Progenitor cell of endocrine pancreas (in vitro differentiated cells): Measurements from ENCODE around the gene NELL1. TPM values are rescaled to one million over a fixed set of nuclear protein-coding genes. Genes with fewer than 3 reads are reported as not detected.

ENCODE experiments used
- DNase-seq: peaks from one replicate; pipeline ENCODE4 v3.0.0; 2021; ENCODE audit warnings: low spot score; ENCODE audit not compliant: unreplicated experiment
- H3K27ac Mint-ChIP-seq: 2 replicates; pipeline ENCODE4 v1.8.0; 2021; ENCODE audit warnings: mild to moderate bottlenecking, moderate library complexity, mixed read lengths
- H3K27me3 Mint-ChIP-seq: 2 replicates; pipeline ENCODE4 v1.8.0; 2021; ENCODE audit warnings: mixed read lengths
- H3K36me3 Mint-ChIP-seq: 2 replicates; pipeline ENCODE4 v1.8.0; 2022; ENCODE audit warnings: mixed read lengths; ENCODE audit not compliant: insufficient read depth
- H3K4me1 Mint-ChIP-seq: 2 replicates; pipeline ENCODE4 v1.8.0; 2021; ENCODE audit warnings: low read depth, mixed read lengths
- H3K4me3 Mint-ChIP-seq: 2 replicates; pipeline ENCODE4 v1.8.0; 2021; ENCODE audit warnings: low read depth, mild to moderate bottlenecking, moderate library complexity, mixed read lengths
- H3K9me3 Mint-ChIP-seq: 2 replicates; pipeline ENCODE4 v1.8.0; 2021; ENCODE audit warnings: low read depth, mixed read lengths
- total RNA-seq: library from RNA; stranded (reverse); gene quantifications from 2 replicates; pipeline ENCODE4 v1.2.1, GENCODE V29; 2021
- TF ChIP-seq, protein P1 (sequence below): fragments of 200-600 bp; sonication (generic); IDR thresholded peaks from one replicate; pipeline ENCODE4 v1.5.0; 2021; ENCODE audit warnings: antibody characterized with exemption, mild to moderate bottlenecking; ENCODE audit not compliant: unreplicated experiment

Gene NELL1
- total RNA-seq, 1 donor from 2014 or later, result 2.2 TPM

DNA sequence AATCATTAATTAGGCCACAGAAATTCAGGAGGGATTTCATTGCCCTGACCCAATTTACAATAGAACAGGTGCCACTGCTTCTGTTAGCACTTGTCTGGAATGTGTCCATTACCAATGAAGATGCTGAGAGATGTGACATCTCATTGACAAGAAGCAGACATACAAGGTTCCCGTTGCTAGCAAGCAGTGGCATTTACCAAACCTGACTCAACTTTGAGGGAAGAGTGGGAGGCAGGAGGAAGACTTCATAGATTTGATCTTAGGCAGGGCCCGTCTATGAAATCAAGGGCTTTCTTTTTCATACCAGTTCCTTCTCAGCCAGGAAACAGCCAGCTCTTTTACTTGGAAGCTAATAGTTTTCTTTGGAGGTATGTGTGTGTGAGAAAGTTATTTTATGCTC is 280.2 kb downstream of the NELL1 start:
- Mint-ChIP-seq H3K9me3 (no peaks in the 10 kb centered on the region), H3K4me1 (no peaks in the 10 kb centered on the region)

DNA sequence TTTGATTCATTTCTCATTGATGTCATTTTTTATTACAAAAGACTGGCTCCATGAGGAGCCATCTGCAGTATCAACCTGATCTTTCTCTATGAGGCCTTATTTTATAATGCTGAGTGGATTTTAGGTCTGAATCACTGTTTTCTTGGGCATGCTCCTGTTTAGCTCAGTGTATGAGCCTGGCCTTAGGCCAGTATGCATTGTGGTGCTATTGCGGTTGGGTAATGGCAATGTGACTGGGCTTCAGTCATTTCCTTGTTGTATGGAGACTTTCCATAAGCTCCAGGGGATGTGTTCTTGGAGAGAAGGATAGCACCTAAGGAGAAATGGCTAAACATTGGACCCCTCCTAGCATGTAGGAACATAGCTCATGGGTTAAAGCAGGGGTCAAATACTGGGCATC is 293.2 kb downstream of the NELL1 start:
- H3K4me1 Mint-ChIP-seq, result no peaks in the 10 kb centered on the region
- no peak overlapping the region for H3K27ac Mint-ChIP-seq
- H3K27me3 Mint-ChIP-seq, result no peaks in the 10 kb centered on the region
- H3K9me3 Mint-ChIP-seq, result no peaks in the 10 kb centered on the region
- H3K4me3 Mint-ChIP-seq, result no peak overlapping the region
- TF ChIP-seq, protein P1, sequence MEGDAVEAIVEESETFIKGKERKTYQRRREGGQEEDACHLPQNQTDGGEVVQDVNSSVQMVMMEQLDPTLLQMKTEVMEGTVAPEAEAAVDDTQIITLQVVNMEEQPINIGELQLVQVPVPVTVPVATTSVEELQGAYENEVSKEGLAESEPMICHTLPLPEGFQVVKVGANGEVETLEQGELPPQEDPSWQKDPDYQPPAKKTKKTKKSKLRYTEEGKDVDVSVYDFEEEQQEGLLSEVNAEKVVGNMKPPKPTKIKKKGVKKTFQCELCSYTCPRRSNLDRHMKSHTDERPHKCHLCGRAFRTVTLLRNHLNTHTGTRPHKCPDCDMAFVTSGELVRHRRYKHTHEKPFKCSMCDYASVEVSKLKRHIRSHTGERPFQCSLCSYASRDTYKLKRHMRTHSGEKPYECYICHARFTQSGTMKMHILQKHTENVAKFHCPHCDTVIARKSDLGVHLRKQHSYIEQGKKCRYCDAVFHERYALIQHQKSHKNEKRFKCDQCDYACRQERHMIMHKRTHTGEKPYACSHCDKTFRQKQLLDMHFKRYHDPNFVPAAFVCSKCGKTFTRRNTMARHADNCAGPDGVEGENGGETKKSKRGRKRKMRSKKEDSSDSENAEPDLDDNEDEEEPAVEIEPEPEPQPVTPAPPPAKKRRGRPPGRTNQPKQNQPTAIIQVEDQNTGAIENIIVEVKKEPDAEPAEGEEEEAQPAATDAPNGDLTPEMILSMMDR, result no peak
- no peak for DNase-seq
- H3K36me3 Mint-ChIP-seq, result no peaks in the 10 kb centered on the region

More for the DNA sequence above, 280.2 kb downstream of the NELL1 start:
- DNase-seq, result no peak
- TF ChIP-seq, protein P1, result no peak
- H3K27me3 Mint-ChIP-seq, result no peaks in the 10 kb centered on the region
- no peak overlapping the region for H3K27ac Mint-ChIP-seq
- H3K4me3 Mint-ChIP-seq, result no peak overlapping the region
- no peaks in the 10 kb centered on the region for H3K36me3 Mint-ChIP-seq

DNA sequence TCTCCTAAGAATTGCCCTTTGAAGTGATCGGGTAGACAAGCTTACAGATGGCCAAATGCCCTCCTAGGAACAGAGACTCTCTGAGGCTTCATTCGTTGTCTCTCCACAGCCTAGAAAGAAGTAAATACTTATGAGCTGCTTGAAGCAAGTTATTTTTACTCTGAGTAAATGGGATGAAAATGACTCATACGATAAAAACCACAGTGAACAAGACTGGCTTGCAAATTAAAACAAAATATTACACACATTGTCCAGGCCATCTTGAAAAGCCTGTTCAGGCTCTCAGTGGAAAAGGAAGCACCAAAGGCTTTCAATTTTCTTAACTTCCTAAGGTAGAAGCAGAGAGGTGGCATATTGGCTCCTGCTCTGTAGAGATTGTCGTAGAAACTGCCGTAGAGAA is 294.2 kb downstream of the NELL1 start:
- no peak for DNase-seq
- H3K9me3 Mint-ChIP-seq, result no peaks in the 10 kb centered on the region
- H3K4me1 Mint-ChIP-seq, result no peaks in the 10 kb centered on the region
- H3K27me3 Mint-ChIP-seq, result no peaks in the 10 kb centered on the region
- TF ChIP-seq, protein P1, result no peak
- no peak overlapping the region for H3K27ac Mint-ChIP-seq
- no peaks in the 10 kb centered on the region for H3K36me3 Mint-ChIP-seq
- no peak overlapping the region for H3K4me3 Mint-ChIP-seq

DNA sequence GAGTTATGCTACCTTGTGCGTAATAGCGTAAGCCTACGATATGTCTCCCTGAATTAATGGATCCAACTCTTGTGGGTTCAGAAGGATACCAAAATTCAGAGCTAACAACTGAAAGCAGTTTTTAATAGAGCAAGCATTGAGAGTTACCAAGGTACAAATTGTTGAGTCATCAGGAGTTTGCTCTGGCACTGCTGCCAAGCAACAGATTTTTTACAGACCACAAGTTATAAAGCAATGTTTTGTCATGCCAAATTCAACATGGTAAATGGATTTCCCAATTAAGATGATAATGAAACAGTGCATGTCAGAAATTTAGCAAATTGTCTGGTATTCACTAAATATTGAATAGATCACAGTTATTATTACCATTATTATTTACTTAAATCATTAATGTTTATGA is 295.6 kb downstream of the NELL1 start:
- Mint-ChIP-seq H3K36me3 (no peaks in the 10 kb centered on the region), H3K9me3 (no peaks in the 10 kb centered on the region), H3K4me3 (no peak overlapping the region), H3K4me1 (no peaks in the 10 kb centered on the region), H3K27ac (no peak overlapping the region), H3K27me3 (no peaks in the 10 kb centered on the region)
- no peak for DNase-seq
- TF ChIP-seq, protein P1, result no peak

DNA sequence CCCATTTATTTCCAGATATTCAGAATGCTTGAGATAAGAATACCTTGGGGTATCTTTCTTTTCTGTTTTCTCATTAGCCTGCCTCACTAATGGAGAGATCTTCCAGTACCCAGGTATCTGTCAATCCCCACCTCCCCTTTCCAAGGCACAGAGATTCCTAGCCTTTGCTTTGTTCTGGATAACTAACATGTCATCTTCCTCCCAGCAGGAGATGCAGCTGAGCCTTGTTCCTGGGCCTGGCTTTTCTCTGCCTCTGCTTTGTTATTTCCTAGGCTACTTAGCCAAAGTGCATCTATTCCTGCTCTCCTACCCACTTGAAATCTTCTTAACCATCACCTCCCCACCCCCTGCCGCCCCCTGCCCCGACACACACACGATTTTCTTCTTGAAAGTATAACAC is 297.1 kb downstream of the NELL1 start:
- H3K4me1 Mint-ChIP-seq, result no peaks in the 10 kb centered on the region
- no peaks in the 10 kb centered on the region for H3K27me3 Mint-ChIP-seq
- H3K27ac Mint-ChIP-seq, result no peak overlapping the region
- H3K9me3 Mint-ChIP-seq, result no peaks in the 10 kb centered on the region
- H3K36me3 Mint-ChIP-seq, result no peaks in the 10 kb centered on the region
- H3K4me3 Mint-ChIP-seq, result no peak overlapping the region
- TF ChIP-seq, protein P1, result no peak
- DNase-seq, result no peak
